K562 treated with DMSO at 1 percent for 4 hours (cell line): ENCODE data around the gene CNN1. TPM values are rescaled to one million over a fixed set of nuclear protein-coding genes. Genes with fewer than 3 reads are reported as not detected.

ENCODE experiments used
- total RNA-seq: library from RNA; unstranded; fragments of 300-600 nt; gene quantifications from 2 replicates; pipeline ENCODE4 v1.2.3, GENCODE V29; 2022; ENCODE audit not compliant: insufficient read depth

CNN1 gene
- 8.6 and 11.5 TPM in 2 replicates for total RNA-seq

GRCh38 chr19:11538232-11539036, at the start of gene CNN1:
Gene CNN1 (plus strand): TSS chr19:11538851. CDS start chr19:11538928, 77 bp downstream.

GRCh38 chr19:11505504-11506100, 33.0 kb upstream of the CNN1 start, which contains the start of gene ZNF653:
Gene ZNF653 (minus strand): TSS chr19:11505839. CDS start chr19:11505786, 53 bp downstream.

GRCh38 chr19:11528551-11529341, 9.9 kb upstream of the CNN1 start, which contains the start of gene ECSIT:
Gene ECSIT (minus strand): TSS chr19:11529134. CDS start chr19:11519170, 9,964 bp downstream.

GRCh38 chr19:11558881-11559828, 20.5 kb downstream of the CNN1 start, which contains the start of gene ELOF1:
Gene ELOF1 (minus strand): TSS chr19:11559230. CDS start chr19:11554347, 4,883 bp downstream.

GRCh38 chr19:11577451-11578257, 39.0 kb downstream of the CNN1 start, which contains the start of gene ACP5:
Gene ACP5 (minus strand): TSS chr19:11577645. CDS start chr19:11577317, 328 bp downstream.

GRCh38 chr19:11597202-11598102, 58.8 kb downstream of the CNN1 start, which contains the start of gene ZNF627:
Gene ZNF627 (plus strand): TSS chr19:11597483. CDS start chr19:11597628, 145 bp downstream.

Other genes with a start within 250 kb of the CNN1 start
- gene TSPAN16, start 242.7 kb upstream of the CNN1 start, total RNA-seq, result not detected in 2 replicates
- gene RAB3D, start 199.2 kb upstream of the CNN1 start, total RNA-seq, result 1.4 and 3.0 TPM in 2 replicates
- gene TMEM205, start 192.6 kb upstream of the CNN1 start, total RNA-seq, result 49.9 and 65.9 TPM in 2 replicates
- gene CCDC159, start 192.3 kb upstream of the CNN1 start, total RNA-seq, result 5.7 and 8.9 TPM in 2 replicates
- 25.5 and 33.4 TPM in 2 replicates for gene PLPPR2, start 183.4 kb upstream of the CNN1 start, total RNA-seq
- 2.2 and 2.7 TPM in 2 replicates for gene SWSAP1, start 164.2 kb upstream of the CNN1 start, total RNA-seq
- gene EPOR, start 154.5 kb upstream of the CNN1 start, total RNA-seq, result 7.4 and 8.7 TPM in 2 replicates
- 1.1 and 1.6 TPM in 2 replicates for gene RGL3, start 119.5 kb upstream of the CNN1 start, total RNA-seq
- gene ODAD3, start 103.7 kb upstream of the CNN1 start, total RNA-seq, result not detected in 2 replicates
- 335 and 345 TPM in 2 replicates for gene PRKCSH, start 103.2 kb upstream of the CNN1 start, total RNA-seq
- not detected in 2 replicates for gene ELAVL3, start 57.8 kb upstream of the CNN1 start, total RNA-seq
- 8.6 and 10.1 TPM in 2 replicates for gene ZNF653, start 33.0 kb upstream of the CNN1 start, total RNA-seq
- 51.6 and 62.6 TPM in 2 replicates for gene ECSIT, start 9.7 kb upstream of the CNN1 start, total RNA-seq
- 119 and 127 TPM in 2 replicates for gene ELOF1, start 20.4 kb downstream of the CNN1 start, total RNA-seq
- 117 and 159 TPM in 2 replicates for gene ACP5, start 38.8 kb downstream of the CNN1 start, total RNA-seq
- 9.3 and 10.1 TPM in 2 replicates for gene ZNF627, start 58.6 kb downstream of the CNN1 start, total RNA-seq
- gene ZNF823, start 200.1 kb downstream of the CNN1 start, total RNA-seq, result 11.9 and 15.0 TPM in 2 replicates
- 2.7 and 3.1 TPM in 2 replicates for gene ZNF441, start 228.1 kb downstream of the CNN1 start, total RNA-seq